SH-SY5Y (cell line): ENCODE results near the gene BANP.

ENCODE experiments used
- GATA2 ChIP-seq: IDR thresholded peaks from 2 replicates; pipeline ENCODE4 v1.6.1; 2011; ENCODE audit warnings: mild to moderate bottlenecking, low read depth, low read length
- GATA3 ChIP-seq: IDR thresholded peaks from 2 replicates; pipeline ENCODE4 v1.6.1; 2011; ENCODE audit warnings: low read depth, mild to moderate bottlenecking, low read length, moderate library complexity

DNA sequence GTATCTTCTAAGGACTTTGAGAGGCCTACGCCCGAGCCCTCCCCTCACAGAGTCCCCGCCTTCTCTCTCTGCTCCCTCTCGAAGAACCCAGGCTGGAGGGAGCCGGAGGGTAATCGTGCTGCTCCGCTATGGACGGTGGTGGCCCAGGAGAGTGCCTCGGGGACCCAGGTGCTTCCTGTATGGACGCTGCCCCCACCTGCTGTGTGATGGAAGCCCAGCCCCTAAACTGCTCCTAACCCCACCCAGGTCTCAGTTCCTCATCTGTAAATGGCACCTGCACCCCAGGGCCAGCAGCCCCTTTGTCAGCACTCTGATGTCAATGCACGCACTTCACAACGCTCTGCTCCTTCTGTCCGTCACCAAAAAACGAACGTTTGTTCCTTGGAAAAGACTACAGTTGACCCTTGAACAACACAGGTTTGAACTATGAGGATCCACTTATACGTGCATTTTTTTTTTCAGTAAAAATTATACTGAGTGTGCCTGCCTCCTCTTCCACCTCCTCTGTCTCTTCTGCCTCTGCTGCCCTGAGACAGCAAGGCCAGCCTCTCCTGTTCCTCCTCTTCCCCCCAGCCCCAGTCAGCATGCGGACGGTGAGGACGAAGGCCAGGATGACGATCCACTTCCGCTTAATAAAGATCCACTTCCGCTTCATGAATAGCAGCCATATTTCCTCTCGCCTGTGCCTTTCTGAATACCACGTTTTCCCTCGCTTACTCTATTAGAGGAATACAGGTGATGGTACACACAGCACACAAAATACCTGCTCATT is 118.3 kb downstream of the BANP start:
- no peak for TF ChIP-seq GATA3
- TF ChIP-seq GATA2: no peak
